Gastrocnemius medialis (tissue), 4 donors: ENCODE measurements around the gene CNNM2.

Experiments
- POLR2A ChIP-seq, 2 donors: fragments of 450-650 bp; IDR thresholded peaks; one replicate each; pipeline ENCODE4 v1.6.1; 2017; ENCODE audit warnings: antibody characterized with exemption in 2 of 2, mild to moderate bottlenecking in 2 of 2, moderate library complexity in 2 of 2
- TF ChIP-seq, protein P1 (sequence below), 5 experiments: fragments of 450-650 bp in 3 of 5; fragments of 200-600 bp in 2 of 5; sonication (generic) in 2 of 5; IDR thresholded peaks in 4 of 5; conservative IDR thresholded peaks in 1 of 5; 1 replicate in 4 of 5; 2 replicates in 1 of 5; pipeline ENCODE4 v1.5.1; 2016 to 2019; ENCODE audit warnings: antibody characterized with exemption in 5 of 5, mild to moderate bottlenecking in 3 of 5, moderate library complexity in 3 of 5

DNA sequence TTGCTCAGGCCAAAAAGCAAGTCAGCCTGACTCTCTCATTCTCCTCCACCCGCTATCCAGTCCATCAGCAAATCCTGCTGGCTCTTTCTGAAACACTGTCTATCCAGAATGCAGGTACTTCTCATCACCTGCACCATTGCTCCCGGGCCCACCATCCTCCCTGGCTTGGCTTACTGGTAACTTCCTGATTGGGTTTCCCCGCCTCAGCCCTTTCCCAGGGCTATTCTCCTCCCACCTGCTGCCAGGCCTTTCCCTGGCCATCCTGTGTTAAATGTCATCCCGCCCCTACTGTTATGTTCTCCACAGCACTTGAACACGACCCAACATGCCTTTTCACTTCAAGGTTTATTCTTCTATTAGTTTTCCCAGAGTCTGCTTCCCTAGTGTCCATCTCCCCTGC lies 124.0 kb downstream of the CNNM2 start:
- no peak for TF ChIP-seq POLR2A (IDR thresholded peaks at IDR 0.05)
- TF ChIP-seq, protein P1, sequence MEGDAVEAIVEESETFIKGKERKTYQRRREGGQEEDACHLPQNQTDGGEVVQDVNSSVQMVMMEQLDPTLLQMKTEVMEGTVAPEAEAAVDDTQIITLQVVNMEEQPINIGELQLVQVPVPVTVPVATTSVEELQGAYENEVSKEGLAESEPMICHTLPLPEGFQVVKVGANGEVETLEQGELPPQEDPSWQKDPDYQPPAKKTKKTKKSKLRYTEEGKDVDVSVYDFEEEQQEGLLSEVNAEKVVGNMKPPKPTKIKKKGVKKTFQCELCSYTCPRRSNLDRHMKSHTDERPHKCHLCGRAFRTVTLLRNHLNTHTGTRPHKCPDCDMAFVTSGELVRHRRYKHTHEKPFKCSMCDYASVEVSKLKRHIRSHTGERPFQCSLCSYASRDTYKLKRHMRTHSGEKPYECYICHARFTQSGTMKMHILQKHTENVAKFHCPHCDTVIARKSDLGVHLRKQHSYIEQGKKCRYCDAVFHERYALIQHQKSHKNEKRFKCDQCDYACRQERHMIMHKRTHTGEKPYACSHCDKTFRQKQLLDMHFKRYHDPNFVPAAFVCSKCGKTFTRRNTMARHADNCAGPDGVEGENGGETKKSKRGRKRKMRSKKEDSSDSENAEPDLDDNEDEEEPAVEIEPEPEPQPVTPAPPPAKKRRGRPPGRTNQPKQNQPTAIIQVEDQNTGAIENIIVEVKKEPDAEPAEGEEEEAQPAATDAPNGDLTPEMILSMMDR (IDR thresholded peaks at IDR 0.05 in 4 of 5, conservative IDR thresholded peaks at IDR 0.05 in 1 of 5), result no peak
